Measurements from ENCODE around the gene CRISPLD2.
"Not testable (repeated sequence)": the region's sequence is repeated elsewhere in the genome, so short reads cannot be mapped to it uniquely, and the experiment has no call there.

Gene CRISPLD2

DNA sequence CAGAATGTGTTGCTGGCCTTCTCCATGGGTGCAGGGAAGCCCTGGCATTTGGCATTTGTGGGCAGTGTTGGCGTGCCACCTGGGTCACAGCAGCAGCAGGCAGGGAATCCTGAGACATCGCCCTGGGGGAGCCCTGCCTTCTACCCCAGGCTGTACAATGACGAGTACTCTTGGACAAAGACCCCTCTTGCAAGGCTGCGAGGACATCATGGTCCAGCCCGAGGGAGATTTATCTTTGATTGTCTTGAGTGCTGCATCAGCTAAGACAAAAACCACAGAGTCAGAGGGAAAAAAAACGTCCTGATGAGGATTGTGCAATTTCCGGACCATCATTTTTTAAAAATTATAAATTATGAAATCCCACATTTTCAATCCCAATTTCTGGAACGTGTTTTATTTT, 3.7 kb downstream of the CRISPLD2 start:
- no peak for DNase-seq

GRCh38 chr16:84823926-84824325, 4.1 kb downstream of the CRISPLD2 start:
- no peak for DNase-seq

- DNase-seq: no peak
Measured at GRCh38 chr16:84825896-84826557, 6.2 kb downstream of the CRISPLD2 start.

DNA sequence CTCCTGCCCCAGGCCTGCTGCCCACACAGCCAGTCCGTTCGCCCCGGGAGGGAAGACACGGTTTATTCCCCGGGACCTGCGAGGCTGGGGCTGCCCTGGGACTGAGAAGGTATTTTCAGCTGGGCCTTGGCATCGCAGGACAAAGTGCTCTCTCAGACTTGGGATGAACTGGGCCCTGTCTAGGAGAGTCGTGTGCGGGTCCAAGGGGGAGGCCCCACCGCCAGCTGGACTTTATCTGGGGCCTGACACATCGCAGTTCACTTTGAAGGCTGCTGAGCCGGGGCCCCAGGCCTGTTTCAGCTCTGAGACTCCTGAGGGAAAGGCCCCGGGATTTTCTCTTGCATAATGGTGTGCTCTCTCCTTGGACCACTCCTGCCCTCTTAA, 6.8 kb downstream of the CRISPLD2 start:
- no peak for DNase-seq

DNA sequence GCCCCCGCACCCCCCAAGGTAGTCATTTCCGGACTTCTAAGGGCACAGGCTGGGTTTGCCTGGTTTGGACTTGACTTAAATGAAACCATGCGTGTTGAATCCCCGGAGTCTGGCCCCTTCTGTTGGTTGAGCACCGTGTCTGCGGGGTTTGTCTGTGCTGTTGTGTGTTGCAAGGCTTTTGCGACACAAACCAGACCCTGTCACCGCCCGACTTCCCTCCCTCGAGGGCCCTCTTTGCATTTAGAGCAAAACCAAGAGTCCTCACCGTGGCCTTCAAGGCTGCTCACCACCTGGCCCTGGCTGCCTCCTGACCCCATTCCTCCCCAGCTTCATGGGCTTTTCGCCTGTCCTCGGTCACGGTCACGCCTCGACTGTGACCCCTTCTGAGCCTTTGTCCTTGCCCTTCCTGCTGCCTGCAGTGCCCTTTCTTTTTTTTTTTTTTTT, 7.4 kb downstream of the CRISPLD2 start:
- no peak for DNase-seq

- DNase-seq: no peak
Measured at GRCh38 chr16:84827897-84828296, 8.1 kb downstream of the CRISPLD2 start.

GRCh38 chr16:84828322-84828721, 8.5 kb downstream of the CRISPLD2 start:
- DNase-seq: no peak

GRCh38 chr16:84829168-84829965, 9.6 kb downstream of the CRISPLD2 start:
- DNase-seq: no peak

DNA sequence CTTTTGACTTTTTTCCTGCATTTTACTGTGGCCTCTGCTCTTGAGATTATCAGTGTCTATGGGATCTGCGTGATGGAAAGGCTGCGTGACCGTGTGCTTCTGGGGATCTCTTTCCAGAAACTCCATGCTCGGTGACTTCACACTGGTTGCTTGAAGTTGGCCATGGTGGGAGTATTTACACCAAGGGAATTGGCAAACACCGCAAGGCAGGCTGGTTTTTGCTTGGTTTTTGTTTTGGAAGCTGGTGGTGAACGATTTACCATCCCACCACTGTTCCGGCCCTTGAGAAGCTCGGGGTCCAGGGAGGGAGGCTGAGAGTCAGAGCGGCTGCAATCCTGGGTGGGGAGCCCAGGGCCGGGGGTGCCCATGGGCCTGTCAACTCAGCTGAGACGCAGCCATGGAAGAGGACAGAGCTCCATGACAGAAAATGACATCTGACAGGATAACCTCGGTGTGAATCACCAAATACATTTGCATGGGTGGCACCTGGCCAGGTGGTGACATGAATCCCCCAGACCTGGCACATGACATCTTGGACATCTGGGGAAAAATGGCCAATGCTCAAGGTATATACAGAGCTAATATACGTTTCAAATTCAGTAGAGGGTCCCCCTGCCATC, 11.1 kb downstream of the CRISPLD2 start:
- no peak for DNase-seq

- DNase-seq: not testable (repeated sequence)
Measured at GRCh38 chr16:84831728-84832127, 11.9 kb downstream of the CRISPLD2 start.

DNA sequence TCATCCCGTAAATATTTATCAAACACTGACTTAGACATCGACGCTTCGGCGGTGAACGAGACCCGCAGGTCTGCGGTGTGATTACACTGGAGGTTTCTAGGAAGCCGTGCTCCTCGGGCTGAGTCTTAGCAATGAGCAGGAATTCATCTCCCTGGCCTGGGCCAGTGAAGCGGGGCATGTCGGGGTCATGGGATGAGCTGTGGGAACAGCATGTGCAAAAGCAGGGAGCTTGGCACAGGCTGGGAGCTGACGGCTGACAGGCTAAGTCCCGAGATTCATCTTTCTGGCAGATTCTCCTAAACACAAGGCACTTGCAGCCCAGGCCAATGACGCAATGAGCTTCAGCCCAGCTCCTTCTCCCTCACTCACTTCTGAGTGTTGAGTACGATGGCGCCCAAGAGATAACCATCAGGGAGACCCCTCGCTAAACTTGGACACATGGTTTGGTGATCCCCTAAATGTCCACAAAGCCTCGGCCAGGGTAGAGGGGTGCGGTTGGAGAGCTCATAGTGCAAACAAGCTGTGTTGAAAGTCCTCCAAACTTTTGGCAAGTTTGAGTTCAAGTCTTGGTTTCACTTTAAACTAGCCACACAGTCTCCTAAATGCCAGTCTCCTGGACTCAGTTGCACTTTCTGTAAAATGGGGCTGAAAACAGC, 12.8 kb downstream of the CRISPLD2 start:
- no peak for DNase-seq

DNA sequence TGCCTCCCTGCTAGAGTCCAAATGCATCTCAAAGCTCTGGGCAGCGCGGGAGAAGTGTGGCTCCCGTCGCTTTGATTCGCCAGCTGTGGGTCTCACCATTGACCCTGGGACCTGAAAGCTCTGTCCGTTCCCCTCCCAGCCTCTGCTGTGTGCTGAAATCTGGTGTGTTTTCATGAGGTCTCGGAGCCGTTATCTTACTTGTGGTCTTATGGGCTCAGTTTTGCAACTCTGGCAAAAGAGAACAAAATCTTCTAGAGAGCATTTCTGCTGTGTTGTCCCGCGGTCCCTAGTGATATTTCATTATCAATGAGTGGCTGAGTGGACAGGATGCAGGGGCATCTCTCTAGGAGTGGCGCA, 13.3 kb downstream of the CRISPLD2 start:
- DNase-seq: no peak

DNA sequence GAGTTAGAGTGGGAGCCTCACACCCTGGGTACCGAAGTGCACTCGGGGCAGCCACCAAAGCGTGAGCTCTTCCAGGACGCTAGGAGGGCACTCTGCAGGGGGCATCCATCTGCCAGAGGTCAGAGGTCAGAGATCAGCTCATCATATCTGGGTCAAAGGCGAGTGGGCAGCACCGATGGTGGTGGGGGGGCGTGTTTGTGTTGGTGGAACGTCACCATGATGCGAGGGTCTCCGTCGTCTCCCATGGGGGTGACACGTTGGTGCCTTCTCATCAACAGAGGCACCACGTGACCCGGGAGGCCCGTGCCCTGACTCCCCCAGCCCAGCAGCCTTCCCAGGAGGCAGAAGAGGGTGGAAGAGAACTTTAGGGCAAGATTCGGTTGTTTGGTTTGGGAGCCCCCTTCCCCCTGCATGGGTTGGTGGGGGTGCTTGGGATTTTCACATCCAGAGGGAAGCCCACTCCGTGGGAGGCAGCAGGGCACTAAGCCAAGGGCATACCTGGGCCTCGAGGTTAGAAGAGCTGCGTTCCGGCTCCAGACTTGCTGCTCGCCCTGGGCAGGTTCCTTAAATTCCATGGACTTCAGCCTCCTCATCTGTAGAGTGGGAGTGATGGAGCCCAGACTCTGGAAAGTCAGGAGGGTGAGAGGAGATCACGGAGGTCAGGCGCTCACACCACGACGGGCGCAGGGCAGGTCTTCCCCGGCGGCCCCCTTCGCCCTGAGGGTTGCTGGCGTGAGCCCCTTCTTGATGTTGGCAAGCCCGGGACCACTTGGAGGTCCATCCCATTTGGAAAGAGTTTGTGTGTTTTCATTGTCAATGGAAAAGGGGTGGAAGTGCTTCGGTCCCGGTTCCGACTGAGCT, 14.0 kb downstream of the CRISPLD2 start:
- DNase-seq: no peak

DNA sequence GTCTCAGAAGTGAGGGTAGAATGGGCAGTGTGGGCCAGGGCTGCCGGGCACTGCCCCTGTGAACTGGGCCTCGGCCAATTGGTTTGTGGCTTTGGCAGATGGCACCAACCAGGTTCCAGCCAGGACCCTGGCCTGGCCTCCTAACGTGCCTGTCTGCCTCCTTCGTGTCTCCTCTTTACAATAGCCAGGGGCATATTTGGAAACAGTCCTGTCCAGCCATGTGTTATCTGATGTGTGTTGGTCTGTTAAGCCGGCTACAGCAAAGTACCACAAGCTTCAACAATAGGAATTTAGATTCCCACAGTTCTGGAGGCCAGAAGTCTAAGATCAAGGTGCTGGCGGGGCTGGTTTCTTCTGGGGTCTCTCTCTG, 14.6 kb downstream of the CRISPLD2 start:
- DNase-seq: no peak

GRCh38 chr16:84836234-84836647, 16.5 kb downstream of the CRISPLD2 start:
- DNase-seq: no peak

DNA sequence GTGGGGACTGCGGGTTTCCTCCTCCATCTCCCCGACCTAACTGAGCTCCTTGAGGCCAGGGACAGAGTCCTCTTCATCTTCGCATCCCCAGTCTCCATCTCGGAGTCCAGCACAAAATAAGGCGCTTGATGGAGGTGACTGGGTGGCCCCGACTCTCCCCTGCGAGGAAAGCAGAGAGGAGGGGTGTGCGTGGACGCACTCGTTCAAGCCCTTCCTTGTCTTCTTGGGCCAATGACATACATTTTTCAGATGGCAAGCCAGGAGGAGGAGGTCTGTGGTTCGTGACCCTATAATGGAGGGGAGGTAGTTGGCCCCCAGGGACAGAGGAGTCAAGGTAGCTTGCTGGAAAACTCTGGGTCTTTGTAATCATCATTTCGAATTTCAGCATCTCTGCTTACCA, 17.2 kb downstream of the CRISPLD2 start:
- DNase-seq: no peak

DNA sequence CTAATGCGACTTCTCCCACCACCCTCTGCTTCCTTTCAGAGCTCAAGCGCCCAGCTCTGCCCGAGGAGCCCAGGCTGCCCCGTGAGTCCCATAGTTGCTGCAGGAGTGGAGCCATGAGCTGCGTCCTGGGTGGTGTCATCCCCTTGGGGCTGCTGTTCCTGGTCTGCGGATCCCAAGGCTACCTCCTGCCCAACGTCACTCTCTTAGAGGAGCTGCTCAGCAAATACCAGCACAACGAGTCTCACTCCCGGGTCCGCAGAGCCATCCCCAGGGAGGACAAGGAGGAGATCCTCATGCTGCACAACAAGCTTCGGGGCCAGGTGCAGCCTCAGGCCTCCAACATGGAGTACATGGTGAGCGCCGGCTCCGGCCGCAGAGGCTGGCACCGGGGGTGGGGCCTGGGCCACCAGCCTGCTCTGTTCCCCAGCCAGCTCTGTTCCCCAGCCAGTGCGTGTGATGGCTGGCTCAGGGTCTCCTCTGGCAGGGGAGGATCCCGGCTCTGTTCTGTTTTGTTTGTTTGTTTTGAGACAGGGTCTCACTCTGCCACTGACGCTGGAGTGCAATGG, 18.7 kb downstream of the CRISPLD2 start:
- no peak for DNase-seq

DNA sequence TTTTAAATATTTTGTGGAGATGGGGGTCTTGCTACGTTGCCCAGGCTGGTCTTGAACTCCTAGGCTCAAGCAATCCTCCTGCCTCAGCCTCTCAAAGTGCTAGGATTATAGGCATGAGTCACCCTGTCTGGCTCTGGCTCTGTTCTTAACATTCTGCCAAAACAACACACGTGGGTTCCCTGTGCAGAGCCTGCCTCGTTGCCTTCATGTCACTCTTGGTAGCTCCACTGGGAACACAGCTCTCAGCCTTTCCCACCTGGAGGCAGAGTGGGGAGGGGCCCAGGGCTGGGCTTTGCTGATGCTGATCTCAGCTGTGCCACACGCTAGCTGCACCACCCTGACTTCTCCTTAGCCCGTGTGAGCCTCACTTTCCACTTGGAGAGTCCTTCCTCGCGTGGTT, 19.3 kb downstream of the CRISPLD2 start:
- no peak for DNase-seq

- no peak for DNase-seq
Measured at GRCh38 chr16:84839956-84840355, 20.2 kb downstream of the CRISPLD2 start.

GRCh38 chr16:84840687-84841627, 21.2 kb downstream of the CRISPLD2 start:
- DNase-seq: no peak

GRCh38 chr16:84841787-84842300, 22.1 kb downstream of the CRISPLD2 start:
- no peak for DNase-seq

Data from bone marrow (tissue), 2 donors.